CD4-positive, alpha-beta T cell treated with Interleukin-15 for 1 hour (primary cell): ENCODE results near the gene PRKCZ.

Experiments
- DNase-seq: peaks from one replicate; pipeline ENCODE4 v3.0.0-alpha.2; 2020

PRKCZ gene

GRCh38 chr1:2166695-2167094, 116.5 kb downstream of the PRKCZ start:
- DNase-seq, result no peak

GRCh38 chr1:2168090-2168489, 117.9 kb downstream of the PRKCZ start:
- DNase-seq, result no peak

- no peak for DNase-seq
Measured at GRCh38 chr1:2168535-2168934, 118.3 kb downstream of the PRKCZ start.

GRCh38 chr1:2169200-2169836, 119.1 kb downstream of the PRKCZ start:
- DNase-seq, result no peak

DNA sequence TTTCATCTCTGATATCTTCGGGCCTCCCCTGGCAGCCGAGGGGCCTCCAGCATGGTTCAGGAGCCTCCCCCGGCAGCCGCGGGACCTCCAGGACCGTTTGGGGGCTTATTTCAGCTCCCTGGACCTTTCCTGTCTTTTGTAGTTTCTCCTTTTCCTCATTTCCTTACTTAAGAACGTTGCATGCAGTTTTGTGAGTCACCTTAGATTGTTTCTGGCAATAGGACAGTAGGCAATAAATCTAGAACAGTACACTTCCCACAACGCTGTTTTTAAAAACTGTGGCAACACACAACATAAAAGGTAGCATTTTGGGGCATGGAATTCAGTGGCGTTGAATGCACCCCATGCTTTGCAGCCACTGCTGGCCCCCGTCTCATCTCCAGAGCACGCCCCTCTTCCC, 120.0 kb downstream of the PRKCZ start:
- no peak for DNase-seq

DNA sequence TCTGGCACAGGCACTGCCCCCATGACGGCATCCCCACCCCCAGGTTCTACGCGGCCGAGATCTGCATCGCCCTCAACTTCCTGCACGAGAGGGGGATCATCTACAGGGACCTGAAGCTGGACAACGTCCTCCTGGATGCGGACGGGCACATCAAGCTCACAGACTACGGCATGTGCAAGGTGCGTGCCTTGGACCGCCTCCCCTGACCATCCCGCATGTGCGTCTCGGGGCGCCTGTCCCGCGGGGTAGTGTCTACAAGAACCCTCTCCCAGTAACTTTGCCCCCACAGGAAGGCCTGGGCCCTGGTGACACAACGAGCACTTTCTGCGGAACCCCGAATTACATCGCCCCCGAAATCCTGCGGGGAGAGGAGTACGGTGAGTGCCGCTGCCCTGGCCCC, 121.8 kb downstream of the PRKCZ start:
- no peak for DNase-seq

DNA sequence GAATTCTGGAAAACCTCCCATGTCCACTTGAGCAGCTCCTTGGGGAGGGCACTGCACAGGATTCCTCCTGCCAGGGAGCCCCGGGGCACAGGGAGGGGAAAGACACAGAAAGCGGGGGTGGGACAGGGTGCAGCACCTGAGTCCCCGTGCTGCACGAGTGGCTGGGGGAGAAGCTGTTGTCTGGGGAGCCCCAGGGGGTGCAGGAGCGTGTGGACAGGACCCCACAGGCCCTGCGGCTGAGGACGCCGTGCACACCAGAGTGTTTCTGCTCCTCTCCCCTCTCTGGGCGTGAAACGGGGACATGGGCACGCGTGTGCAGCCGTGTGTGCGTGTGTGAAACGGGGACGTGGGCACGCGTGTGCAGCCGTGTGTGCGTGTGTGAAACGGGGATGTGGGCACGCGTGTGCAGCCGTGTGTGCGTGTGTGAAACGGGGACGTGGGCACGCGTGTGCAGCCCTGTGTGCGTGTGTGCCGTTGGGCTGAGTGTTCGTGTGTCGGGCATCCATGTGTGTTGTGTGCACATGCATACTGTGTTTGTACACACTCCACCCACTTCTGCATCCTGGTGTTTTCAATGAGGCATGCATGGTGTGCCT, 122.4 kb downstream of the PRKCZ start:
- no peak for DNase-seq

GRCh38 chr1:2173546-2174347, 123.5 kb downstream of the PRKCZ start:
- no peak for DNase-seq

GRCh38 chr1:2174348-2175054, 124.3 kb downstream of the PRKCZ start:
- DNase-seq, result peak; percentile 55

GRCh38 chr1:2175055-2175414, 124.8 kb downstream of the PRKCZ start:
- no peak for DNase-seq

DNA sequence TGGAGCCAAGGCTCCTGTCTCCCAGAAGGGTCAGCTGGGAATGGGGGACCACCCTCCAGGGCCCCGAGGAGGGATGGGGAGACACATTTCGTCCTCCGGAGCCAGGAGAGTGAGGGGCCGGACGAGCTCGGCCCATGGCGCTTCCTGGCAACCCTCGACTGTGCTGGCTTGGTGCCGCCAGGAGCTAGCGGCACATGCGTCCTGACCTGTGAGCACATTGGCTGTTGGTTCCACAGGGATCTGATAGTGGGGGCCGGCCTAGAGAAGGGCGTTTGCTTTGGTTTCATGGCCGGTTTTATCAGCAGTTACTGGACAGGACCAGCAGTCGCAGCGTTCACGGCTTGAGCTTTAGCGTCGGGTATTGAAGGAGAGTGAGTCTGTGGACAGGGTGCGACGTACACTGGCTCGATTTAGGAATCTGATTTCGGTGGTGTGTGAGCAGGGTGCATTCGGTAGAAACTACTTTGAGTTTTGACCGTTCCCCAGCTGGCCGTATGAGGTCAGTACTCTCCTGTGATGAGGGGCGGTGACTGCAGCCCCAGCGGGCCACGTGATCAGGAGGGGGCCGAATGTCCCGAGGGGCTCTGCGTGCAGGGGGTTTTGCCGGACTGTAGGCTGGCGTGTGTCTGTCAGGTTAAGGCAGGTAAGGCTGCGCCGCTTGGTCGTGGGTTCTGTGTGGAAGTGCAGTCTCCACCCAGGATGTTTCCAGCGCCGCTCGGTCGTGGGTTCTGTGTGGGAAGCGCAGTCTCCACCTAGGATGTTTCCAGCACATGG, 125.7 kb downstream of the PRKCZ start:
- no peak for DNase-seq

GRCh38 chr1:2176615-2177014, 126.4 kb downstream of the PRKCZ start:
- no peak for DNase-seq

GRCh38 chr1:2177541-2177940, 127.3 kb downstream of the PRKCZ start:
- no peak for DNase-seq

GRCh38 chr1:2177946-2178538, 127.8 kb downstream of the PRKCZ start:
- DNase-seq, result no peak

DNA sequence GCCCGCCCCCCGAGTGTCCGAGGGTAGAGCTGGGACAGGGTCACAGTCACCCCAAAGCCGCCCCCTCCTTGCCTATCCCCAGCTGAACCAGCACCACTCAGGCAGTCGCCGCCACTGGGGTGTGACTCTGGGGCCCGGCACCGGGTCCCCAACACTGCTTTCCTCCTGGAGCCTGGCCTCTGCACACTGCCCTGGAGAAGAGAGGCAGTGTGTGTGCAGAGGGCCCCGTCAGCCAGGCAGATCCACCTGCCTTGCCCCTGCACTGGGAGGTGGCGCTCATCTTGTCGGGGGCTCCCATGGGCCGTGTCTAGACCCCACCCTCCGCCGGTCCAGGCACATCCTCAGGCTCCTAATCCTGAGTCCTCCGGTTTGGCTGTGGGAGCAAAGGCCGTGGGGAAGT, 128.7 kb downstream of the PRKCZ start:
- DNase-seq, result no peak

DNA sequence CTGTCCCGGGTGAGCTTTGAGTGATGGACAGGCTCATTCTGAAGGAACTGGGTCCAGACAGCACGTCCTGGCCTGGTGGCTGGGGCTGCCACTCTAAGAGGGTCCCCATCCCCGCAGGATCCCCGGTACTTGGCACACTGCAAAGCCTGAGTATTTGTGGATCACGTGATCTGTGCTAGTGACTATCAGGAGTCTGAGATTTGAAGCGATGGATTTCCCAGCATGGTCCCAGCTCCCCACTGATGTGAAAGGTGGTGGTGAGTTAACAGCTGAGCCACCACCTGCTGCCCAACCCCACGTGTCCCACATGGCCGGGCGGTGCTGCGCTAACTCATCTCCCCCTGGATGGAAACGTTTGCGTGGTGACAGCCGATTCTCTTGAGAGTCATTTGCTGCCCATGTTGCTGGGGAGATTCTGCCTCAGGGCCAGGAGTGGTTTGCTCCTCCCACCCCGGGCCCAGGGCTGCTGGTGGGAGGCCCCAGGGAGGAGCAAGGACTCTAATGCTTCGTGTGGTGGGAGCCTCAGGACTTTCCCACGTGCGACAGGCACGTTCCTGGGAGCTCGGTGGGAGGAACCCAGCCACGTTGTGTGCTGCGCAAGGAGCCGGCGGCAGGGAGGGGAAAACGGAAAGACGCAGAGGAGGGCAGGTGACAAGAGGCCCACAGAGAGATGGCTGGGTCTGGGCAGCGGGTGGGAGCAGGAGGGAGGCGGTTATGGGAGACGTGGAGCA, 129.2 kb downstream of the PRKCZ start:
- no peak for DNase-seq

DNA sequence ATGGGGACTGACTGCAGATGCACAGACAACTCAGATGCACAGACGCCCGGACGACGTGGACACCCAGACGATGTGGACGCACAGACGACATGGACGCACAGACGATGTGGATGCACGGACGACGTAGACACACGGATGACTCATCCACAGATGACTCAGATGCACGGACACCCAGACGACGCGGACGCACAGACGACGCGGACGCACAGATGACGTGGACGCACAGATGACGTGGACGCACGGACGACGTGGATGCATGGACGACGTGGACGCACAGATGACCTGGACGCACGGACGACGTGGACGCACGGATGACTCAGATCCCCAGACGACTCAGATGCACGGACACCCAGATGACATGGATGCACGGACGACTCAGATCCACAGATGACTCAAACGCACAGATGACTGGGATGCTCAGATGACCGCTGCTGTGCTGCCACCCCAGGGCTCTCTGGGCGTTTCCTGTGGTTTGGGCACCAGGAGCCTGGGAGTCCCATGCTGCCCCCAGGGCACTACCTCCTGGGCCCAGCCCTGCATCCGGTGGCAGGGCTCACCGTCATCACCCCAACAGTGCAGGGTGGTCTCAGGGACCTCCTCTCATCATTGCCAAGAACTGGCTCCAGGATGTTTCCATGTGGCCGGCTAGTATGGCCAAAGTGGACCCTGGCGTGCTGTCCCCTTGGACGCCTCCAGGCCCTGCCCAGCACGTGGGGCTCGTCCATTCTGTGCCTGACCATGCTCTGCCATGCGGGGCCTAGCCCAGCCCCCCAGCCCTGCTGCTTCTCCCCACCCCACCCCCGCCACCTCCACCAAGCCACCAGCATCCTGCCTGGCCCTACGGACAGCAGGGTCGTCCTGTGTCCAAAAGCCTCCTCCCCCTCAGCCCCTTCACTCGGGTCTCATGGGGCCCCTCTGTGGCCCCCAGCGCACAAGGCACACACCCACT, 130.4 kb downstream of the PRKCZ start:
- no peak for DNase-seq

- no peak for DNase-seq
Measured at GRCh38 chr1:2181271-2181670, 131.1 kb downstream of the PRKCZ start.

- no peak for DNase-seq
Measured at GRCh38 chr1:2181752-2182151, 131.5 kb downstream of the PRKCZ start.

GRCh38 chr1:2182376-2182775, 132.2 kb downstream of the PRKCZ start:
- DNase-seq, result no peak

GRCh38 chr1:2183937-2184334, 133.7 kb downstream of the PRKCZ start:
- no peak for DNase-seq
